Stimulated activated CD4-positive, alpha-beta T cell treated with anti-CD3 and anti-CD28 coated beads, Interleukin-12 subunit alpha, Interleukin-12 subunit beta, amount 100 ng/mL, for 24 hours (primary cell): ENCODE data around the gene CCER1.

Source experiments
- DNase-seq, 2 experiments: peaks; one replicate each; pipeline ENCODE4 v3.0.0-alpha.2; 2020; ENCODE audit warnings: low read depth in 2 of 2

The CCER1 gene

DNA sequence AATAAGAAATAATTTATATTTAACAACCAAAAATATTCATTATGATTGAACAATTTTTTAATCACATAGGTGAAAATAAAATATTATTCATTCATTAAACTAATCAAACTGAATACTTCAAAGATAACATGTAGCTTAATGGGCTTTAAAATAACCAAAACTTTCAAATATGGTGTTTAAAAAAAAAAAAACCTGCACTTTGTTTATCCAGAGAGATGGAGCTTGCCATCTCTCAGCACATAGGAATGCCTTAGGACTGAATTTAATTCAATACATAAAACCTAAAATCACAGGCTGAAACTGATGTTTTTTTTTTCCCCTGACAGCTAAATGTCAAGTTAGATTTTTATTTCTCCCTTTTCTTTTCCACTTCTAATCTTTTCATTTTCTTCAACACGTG is 14.4 kb upstream of the CCER1 start:
- DNase-seq, result no peak

DNA sequence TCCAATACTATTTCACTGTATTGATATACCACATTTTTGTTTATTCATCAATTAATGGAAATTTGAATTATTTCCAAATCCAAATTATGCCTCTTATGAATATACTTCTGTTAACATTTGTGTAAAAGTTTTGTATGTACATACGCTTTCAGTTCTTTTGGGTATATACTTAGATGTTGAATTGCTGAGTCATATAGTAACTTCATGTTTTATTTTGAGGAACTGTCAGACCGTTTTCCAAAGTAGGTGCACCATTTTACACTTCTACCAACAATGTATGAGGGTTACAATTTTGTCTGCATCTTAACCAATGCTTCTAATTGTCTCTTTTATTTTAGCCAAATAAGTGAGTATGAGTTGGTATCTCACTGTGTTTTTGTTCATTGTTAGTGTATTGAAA is 10.2 kb upstream of the CCER1 start:
- no peak for DNase-seq

DNA sequence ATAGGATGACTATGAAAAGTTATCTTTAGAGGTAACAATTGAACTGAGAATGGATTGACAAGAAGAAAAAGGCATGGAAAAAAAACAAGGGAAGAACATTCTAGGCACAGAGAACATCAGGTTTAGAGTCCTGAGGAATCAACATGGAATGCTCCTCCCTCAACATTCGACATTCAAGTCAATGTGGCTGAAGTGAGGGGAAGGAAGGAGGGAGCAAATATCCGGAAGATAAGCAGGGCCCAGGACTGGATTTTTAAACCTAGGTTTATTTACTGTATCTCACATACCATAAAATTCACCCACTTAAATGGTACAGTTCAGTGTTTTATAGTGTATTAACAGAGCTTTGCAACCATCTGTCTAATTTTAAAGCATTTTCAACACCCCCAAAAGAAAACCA is 9.6 kb upstream of the CCER1 start:
- DNase-seq, result no peak

DNA sequence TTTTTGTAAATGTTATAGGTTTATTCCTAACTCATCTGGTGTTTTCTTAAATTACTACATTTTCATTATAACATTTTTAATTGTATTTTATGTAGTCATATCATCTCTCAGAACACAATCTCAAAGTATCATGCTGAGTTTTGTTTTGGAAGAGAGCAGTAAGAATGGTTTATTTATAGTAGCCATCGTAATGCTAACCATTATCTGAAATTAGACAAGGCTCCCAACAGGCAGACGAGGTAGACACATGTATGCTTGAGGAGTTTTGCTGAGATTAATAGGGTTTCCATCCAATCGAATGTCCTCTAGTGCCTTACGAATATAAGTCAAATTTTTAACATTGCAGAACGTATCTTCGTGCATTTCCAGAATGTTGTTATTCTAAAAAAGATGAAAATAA is 9.0 kb upstream of the CCER1 start:
- DNase-seq, result no peak

DNA sequence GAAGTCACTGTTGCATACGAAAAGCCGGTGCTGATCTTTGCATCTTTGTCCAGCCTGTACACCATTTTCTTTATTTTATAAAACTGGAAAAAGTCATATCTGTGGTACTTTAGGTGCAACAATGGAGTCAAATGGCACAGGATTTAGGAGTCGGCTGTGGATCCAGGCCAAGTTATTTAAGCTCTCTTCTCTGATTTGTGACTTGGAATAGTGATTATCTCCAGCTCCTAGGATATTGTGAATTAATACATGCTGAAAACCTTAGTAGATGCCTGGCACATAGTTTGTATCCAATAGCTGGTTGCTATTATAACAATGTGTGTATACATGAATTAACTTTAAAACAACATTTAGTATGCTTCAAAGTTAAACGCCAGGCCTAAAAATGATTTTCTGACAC is 6.2 kb upstream of the CCER1 start:
- no peak for DNase-seq

DNA sequence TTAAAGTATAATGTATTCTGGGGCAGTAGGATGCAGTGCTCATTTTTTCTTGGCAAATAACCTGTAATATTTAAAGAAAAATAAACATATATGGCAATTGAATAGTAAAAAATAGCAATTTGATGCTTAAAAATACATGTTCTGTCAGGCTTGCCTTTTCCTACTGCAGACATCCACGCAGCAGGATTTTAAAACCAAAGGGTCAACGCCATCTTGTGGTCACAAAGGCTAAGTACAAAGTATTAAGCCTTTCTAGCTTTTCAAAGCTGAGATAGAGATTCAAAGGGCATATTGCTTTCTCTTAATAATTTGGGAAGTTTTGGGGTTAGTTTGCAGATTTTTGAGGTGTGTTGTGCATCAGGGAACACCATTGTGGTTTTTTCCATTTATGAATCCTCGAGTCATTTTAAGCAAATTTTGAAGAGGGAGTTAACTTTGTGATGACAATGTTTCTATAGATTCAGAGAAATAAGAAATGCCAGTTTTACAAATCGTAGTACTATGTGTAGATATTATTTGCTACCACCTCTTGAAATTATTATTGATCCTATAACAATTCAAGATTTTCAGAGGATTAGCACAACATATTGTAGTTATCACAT is 4.7 kb upstream of the CCER1 start:
- no peak for DNase-seq

DNA sequence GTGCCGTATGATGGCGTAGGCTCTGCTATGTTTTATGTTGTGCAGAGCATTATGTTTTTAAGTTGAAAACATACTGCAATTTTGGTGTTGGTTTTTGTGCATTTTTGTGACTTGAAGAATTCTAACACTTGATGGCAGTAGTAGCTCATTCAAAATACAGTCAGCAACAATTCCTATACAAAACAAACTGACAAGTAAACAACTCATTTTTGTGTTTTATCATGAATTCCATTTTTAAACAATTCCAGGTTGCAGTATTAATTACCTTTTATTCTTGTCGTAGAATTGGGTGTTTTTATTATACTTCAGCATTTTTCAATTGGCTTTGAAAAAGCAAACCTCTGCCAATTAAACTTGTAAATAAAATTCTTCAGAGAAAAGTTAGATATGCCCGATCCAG is 4.1 kb upstream of the CCER1 start:
- no peak for DNase-seq

DNA sequence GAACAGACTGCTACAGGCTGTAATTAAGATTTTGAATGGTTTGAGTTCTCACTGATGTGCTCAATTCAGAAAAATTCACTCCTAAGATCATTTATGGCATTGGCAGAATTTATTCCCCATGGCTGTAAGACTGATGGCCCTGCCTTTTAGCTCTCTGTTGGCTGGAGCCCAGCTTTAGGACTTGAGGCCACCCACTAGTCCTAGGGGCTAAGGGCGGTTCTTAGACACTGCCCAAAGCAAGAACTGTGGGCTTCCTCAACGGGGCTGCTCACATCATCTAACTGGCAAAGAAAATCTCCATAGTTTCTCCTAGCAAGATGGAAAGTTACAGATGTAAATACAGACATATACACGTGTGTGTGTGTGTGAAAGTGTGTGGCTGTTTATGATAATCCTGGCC is 3.4 kb upstream of the CCER1 start:
- no peak for DNase-seq

DNA sequence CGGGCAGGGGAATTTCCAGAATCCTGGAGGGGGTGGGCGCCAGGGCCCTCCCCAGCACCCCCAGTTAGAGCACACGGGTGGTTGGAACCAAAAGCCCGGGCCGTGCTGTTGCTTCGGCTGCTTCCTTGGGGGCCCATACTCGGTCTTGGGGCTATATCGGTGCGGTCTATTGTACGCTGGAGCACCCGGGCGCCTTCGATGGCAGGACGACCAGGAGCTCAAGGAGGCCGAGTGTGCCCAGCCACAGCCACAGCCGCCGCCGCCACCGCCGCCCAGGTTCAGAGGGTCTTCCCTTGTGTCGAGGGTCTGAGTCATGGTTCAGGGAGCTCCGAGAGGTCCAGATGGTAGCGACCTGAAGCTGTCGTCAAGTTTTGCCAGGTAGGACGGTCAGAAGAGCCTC is 548 bp downstream of the CCER1 start:
- DNase-seq, result no peak

DNA sequence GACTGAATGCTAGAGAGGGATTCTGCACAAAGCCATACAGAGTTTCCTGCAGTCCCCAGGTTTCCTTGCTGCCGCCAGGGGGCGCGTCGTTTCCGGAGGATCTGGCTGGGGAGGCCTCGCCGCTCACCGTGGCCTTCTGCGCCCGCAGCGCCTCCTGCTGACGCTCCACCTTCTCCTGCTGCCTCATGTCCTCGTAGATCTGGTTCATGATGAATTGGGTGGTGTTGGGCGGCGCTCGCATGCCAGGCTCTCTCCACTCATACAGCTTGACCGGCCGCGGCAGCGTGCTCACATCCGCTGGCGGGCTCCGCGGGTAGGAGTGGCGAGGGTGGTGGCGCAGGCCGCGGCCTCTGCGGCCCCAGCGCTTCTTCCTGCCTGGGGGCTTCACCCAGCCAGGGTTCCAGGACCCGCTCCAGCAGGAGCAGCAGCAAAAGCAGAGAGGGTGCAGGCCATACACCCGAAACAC is 987 bp downstream of the CCER1 start:
- DNase-seq, result no peak

DNA sequence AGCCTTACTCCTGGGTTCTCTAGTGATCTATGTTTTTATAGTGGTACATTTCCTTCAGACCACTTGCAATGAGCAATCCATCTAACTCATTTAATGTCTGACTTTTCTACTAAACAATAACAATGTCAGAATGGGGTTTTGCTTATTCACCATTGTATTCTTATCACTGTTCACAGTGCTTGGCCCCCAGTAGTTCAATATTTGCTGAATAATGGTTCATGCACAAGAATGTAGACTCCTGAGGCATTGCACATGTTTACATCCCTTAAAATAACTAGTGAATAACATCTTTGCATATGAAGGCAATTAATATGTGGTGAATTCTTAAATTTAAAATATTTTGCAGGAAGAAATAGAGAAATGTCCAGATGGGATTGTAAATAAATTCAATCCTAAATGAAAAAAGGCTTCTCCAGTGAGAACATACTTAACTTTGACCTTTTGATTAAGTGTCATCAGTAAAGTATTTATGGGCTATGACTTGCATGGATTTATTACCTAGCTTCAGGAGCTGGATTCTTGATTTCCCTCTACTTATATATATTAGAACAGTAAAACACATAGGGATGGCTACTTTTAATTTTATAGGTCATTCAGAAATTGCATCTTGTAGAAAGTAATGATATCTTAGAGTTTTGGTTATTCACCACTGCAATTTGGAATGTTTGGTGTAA is 3.4 kb downstream of the CCER1 start:
- DNase-seq, result no peak

DNA sequence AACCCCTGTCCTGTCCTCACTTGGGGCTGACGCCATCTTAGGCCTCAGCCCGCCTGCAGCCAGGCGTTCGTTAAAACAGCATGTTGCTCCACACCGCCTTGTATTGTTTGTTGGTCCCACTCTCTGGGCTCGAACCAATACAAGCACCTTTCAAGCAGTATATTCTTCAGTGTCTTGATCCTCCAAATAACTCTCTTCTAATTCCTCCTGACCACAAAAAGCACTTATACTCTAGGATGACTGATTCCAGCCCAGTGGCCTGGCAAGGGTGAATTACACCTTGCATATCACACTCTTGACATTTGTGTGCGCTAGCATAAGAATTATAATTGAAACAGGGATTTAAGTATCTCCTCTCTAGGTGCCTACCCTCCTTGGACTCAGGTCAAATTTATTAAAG is 7.1 kb downstream of the CCER1 start:
- DNase-seq, result no peak

DNA sequence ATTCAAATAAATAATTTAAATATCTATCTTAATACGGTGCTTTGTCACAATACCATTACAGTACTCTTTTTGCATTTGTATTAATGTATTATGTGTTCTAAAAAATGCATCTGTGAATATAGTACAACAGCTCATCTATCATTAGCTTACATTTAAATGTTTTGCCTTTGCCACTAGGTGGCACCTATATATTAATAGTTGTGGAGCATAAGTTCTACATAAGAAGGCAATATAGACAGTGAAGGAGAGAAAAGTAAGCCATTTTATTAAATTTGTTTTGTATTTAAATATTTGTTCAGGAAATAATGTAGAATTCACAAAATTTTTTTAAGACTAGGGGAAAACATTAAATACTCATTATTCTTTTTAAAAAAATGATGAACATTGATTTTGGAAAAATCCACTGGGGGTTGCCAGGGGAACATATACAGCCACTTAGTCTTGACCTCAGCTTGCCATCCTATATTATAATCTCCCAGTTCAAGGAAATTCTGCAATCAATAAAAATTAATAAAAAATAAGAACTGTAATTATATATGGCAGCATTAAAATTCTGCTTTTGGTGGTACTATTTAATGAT is 9.8 kb downstream of the CCER1 start:
- no peak for DNase-seq

DNA sequence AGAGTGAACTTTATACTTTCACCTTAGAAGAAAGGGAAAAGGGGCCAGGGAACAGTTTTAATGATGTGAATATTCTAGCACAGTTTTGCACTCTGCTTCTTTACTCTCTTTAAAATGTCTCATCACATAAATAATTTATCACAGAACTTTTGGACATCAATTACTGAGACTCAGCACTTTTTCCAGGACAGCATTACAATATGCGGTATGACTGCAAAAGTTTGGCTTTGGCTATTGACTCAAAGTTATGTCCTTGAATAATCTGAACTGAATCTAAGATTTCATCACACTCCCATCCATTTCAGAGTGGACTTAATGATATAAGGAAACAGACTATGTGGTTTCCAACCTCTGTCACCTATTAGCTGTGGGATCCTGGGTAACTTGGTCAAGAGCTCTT is 11.7 kb downstream of the CCER1 start:
- DNase-seq, result no peak

DNA sequence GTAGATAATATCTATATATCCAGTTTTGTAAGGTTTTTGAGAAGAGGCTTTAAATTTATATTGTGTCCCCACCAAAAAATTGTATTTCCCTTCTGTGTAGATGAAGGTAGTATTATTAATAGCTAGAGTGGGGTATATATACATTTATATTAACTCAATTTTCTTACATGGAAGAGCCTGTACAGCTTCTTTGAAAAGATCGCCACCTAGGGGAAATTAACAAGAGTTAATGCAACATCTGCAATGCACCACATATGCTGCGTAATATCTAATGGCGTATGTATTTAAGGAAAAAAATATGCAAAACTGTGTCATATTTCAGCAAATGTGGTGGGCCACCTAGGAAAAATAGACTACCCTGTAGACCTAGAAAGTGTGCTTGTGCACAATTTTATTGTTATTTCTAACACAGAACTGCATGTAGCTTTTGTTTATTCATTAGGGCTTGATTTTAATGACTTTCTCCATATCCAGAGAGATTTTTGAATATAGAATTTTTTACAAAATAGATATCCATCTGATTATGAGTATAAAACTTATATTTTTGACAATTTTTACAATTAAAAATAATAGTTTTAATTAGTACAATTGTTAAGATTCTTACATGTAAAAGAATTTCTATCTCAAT is 14.0 kb downstream of the CCER1 start:
- no peak for DNase-seq

DNA sequence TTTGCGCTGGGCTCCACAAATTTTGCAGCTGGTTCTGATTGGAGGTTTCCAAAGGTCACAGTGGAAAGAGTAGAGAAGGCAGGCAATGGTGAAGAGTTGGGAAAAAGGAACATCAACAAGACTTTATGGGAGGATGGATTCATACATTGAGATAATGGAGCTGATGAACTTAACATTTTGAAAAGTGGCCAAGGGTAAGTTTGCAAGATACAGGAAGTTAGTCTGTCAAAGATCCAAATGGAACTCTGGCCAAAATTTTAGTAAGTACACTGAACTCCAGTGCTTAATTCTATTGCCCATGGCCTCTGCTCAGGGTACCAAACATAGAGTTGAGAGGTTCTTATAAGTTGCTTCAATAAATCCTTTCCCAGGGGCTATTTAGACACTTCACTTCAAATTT is 15.6 kb downstream of the CCER1 start:
- DNase-seq, result no peak

DNA sequence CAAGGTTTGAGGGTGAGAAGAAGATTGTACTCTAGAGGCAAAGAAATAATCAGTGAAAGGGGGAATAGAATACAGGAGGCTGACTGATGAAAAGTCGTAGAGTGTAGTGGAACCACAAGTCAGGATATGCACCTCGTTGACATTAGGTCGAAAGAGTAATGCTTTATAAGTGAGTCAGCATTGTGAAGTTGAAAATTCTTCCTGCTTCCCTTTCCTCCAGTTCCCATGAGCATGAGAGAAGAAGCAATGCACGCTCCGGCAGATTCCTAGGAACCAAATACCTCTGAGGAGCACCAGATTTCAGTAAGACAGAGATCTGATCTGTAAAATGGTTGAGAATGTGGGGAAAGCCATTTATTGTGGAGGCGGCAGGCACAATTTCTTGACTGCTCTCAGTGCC is 16.5 kb downstream of the CCER1 start:
- no peak for DNase-seq

DNA sequence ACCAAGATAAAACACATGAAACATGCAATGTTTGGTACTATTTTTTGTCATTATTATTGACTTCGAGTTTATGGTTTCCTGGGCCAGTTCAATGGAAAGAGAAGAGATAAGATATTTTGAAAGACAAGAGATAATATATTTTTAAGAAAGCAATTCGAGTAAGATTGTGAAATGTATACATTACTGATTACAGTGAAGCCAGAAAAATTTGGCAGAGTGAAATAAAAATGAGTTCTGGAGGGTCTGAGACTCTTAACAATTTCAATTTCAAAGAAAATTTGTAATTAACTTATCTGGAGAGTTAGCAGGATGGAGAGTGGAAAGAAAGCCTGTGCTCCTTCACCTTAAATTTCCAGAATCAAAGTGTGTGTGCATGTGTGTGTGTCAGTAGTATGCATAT is 17.3 kb downstream of the CCER1 start:
- no peak for DNase-seq

DNA sequence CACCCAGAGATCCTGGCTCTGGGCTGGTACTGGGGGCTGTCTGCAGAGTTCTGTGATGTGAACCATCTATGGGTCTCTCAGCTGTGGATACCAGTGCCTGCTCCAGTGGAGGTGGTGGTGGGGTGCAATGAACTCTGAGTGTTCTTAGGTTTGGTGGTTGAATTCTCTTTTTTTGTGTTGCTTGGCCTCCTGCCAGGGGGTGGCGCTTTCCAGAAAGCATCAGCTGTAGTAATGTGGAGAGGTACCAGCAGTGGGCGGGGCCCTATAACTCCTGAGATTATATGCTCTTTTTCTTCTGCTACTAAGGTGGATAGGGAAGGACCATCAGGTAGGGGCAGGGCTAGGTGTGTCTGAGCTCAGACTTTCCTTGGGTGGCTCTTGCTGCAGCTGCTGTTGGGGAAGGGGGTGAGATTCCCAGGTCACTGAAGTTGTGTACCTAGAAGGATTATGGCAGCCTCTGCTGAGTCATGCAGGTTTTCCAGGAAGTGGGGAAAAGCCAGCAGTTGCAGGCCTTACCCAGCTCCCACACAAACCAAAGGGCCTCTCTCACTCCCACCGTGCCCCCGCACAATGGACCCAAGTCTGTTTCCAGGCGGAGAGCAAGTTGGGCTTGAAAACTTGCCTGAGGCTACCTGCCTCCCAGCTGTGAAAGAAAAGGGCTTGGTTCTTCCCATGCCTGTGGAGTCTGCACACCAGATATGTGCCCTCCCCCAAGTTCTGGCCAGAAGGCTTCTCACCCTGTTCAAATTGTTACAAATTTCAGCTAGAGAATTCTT is 18.6 kb downstream of the CCER1 start:
- DNase-seq, result no peak

DNA sequence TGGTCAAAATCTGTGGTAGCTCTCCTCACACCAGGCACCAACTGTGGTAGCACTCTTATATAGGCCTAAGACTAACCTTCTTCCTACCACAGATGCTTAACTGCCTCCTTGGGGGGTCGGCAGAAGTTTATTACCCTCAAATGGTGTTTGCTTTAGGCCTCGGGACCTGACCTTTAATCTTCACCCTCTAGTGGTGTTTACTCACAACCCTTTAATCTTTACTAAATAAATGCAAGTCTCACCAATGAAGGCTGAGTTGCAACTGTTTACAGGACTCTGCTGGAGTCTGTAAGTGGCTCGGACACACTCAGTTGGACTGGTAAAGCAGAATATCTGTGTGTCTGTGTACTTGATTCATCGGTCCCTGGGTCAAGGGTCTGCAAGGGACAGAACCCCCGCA is 29.4 kb downstream of the CCER1 start:
- no peak for DNase-seq

DNA sequence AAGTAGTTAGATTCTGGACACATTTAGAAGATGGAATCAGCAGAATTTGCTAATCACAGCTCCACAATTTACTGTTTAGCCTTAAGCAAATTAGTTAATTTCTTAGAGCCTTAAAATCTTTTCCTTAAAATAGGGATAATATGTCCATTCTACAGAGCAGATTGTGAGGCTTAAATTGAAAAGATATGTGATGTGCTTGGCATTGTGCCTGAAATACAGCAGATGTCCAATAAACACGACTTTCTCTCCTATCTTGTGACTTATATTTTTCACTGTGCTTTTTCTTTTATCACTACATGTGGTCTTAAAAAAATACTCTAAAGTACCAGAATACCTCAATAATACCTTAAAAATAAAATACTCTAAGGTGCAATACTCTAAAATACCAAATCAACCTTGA is 30.6 kb downstream of the CCER1 start:
- DNase-seq, result no peak

DNA sequence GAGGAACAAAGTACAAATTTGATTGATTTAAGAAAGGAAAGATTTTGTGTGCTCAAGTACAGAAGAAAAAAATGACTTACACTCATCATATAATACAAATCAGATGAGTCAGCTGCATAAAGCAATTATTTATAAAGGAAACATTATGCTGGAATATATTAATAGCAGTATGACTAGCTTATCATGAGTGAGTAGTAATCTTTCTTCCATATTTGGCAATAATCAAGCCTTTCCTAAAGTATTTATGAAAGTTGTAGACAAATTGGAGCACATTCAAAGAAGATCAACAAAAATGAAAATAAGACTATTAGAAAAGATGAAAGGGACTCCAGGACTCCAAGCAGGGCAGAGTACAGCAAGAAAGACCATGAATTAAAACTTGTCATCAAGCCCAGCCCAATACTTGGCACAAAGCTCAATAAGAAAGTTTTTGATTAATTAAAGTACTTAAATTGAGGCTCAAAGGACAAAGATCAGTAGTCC is 32.8 kb downstream of the CCER1 start:
- DNase-seq, result no peak
